Measurements from ENCODE around the gene WDR55. TPM values are rescaled to one million over a fixed set of nuclear protein-coding genes. Genes with fewer than 3 reads are reported as not detected.
A peak's percentile ranks its signal among the peaks of the same experiment; 100 is the strongest.

Gene WDR55
- total and polyA plus RNA-seq, 3 experiments from 2014 or later, result 17.3 to 40.7 (median 40.1) TPM

- no peaks in the 10 kb centered on the region for H3K9me3 ChIP-seq (ENCODE audit: low read length)
- no peak for DNase-seq
- no peak overlapping the region for H3K4me3 ChIP-seq (ENCODE audit: low read length)
- ChIA-PET CTCF (interaction anchor here (1.2 to 2.3 kb wide), 2 partner anchors 9 to 65 kb away, joined by 3 to 6 read pairs; partner anchors contain the start of gene TMCO6), POLR2A (interaction anchor here (2.3 kb wide), 1 partner anchor 16 kb away, joined by 12 read pairs; the partner anchor contains the start of genes IK and NDUFA2)
- peaks cover 0 to 2% (median 0%) of the 10 kb centered on the region in 3 donors for H3K36me3 Mint-ChIP-seq
- H3K27me3 Mint-ChIP-seq, result peaks cover 7 to 12% of the 10 kb centered on the region in 2 donors
- peak overlapping the region in 1 of 8 donors; percentile 58 for H3K27ac Mint-ChIP-seq
- H3K4me3 Mint-ChIP-seq, result peak overlapping the region; percentile 16 to 85 (median 65)
- H3K4me1 ChIP-seq (ENCODE audit: insufficient read depth, low read length), result peaks cover 6% of the 10 kb centered on the region
- H3K27me3 ChIP-seq (ENCODE audit: insufficient read depth, low read length, poor library complexity, severe bottlenecking), result no peaks in the 10 kb centered on the region
- peaks cover 15 to 25% (median 25%) of the 10 kb centered on the region in 3 donors for H3K4me1 Mint-ChIP-seq
- no peaks in the 10 kb centered on the region for H3K36me3 ChIP-seq (ENCODE audit: insufficient read depth, low read length)
- peaks cover 0 to 5% (median 0%) of the 10 kb centered on the region in 5 donors for H3K9me3 Mint-ChIP-seq
- H3K27ac ChIP-seq (ENCODE audit: low read depth, low read length), result no peak overlapping the region
Measured at GRCh38 chr5:140631036-140631417, 33.7 kb upstream of the WDR55 start.

- Histone ChIP-seq H3K27me3 (ENCODE audit: insufficient read depth, low read length, poor library complexity, severe bottlenecking) (no peaks in the 10 kb centered on the region), H3K4me3 (ENCODE audit: low read length) (peak overlapping the region; percentile 74), H3K4me1 (ENCODE audit: insufficient read depth, low read length) (peaks cover 6% of the 10 kb centered on the region), H3K27ac (ENCODE audit: low read depth, low read length) (no peak overlapping the region), H3K9me3 (ENCODE audit: low read length) (no peaks in the 10 kb centered on the region), H3K36me3 (ENCODE audit: insufficient read depth, low read length) (no peaks in the 10 kb centered on the region)
- Mint-ChIP-seq H3K4me1 (peaks cover 15 to 25% (median 25%) of the 10 kb centered on the region in 3 donors), H3K27ac (peak overlapping the region in 7 of 8 donors; percentile 32 to 89 (median 75)), H3K9me3 (peaks cover 0 to 5% (median 0%) of the 10 kb centered on the region in 5 donors), H3K4me3 (peak overlapping the region; percentile 85 to 97 (median 91)), H3K36me3 (peaks cover 0 to 2% (median 0%) of the 10 kb centered on the region in 3 donors), H3K27me3 (peaks cover 7 to 12% of the 10 kb centered on the region in 2 donors)
- CTCF ChIA-PET, result interaction anchor here (1.0 to 4.8 kb wide), 5 partner anchors 13 to 259 kb away, joined by 3 to 21 read pairs (median 6); partner anchors contain the start of genes EIF4EBP3, IK and NDUFA2
- POLR2A ChIA-PET, result interaction anchor here (1.2 to 2.3 kb wide), 4 partner anchors 16 to 230 kb away, joined by 3 to 12 read pairs (median 4); partner anchors contain the start of genes ANKHD1, EIF4EBP3, IK and NDUFA2
- DNase-seq, result peak in 4 of 5 donors; percentile 4 to 51 (median 41)
Measured at GRCh38 chr5:140631831-140632365, 32.8 kb upstream of the WDR55 start.

GRCh38 chr5:140632366-140633020 lies 32.2 kb upstream of the WDR55 start:
- Mint-ChIP-seq H3K4me1 (peaks cover 15 to 25% (median 25%) of the 10 kb centered on the region in 3 donors), H3K4me3 (peak overlapping the region; percentile 85 to 97 (median 91)), H3K9me3 (peaks cover 0 to 5% (median 0%) of the 10 kb centered on the region in 5 donors), H3K36me3 (peaks cover 0 to 2% (median 0%) of the 10 kb centered on the region in 3 donors), H3K27me3 (peaks cover 7 to 12% of the 10 kb centered on the region in 2 donors), H3K27ac (peak overlapping the region; percentile 33 to 91 (median 88))
- CTCF ChIA-PET, result interaction anchor here (0.6 to 4.8 kb wide), 7 partner anchors 13 to 1081 kb away, joined by 3 to 21 read pairs (median 4); partner anchors contain the start of genes EIF4EBP3, IK and NDUFA2
- no peak overlapping the region for H3K27ac ChIP-seq (ENCODE audit: low read depth, low read length)
- peak overlapping the region; percentile 74 for H3K4me3 ChIP-seq (ENCODE audit: low read length)
- no peaks in the 10 kb centered on the region for H3K9me3 ChIP-seq (ENCODE audit: low read length)
- H3K27me3 ChIP-seq (ENCODE audit: insufficient read depth, low read length, poor library complexity, severe bottlenecking), result no peaks in the 10 kb centered on the region
- H3K36me3 ChIP-seq (ENCODE audit: insufficient read depth, low read length), result no peaks in the 10 kb centered on the region
- peaks cover 6% of the 10 kb centered on the region for H3K4me1 ChIP-seq (ENCODE audit: insufficient read depth, low read length)
- POLR2A ChIA-PET, result interaction anchor here (1.2 to 2.3 kb wide), 4 partner anchors 15 to 231 kb away, joined by 3 to 12 read pairs (median 4); partner anchors contain the start of genes ANKHD1, EIF4EBP3, IK and NDUFA2
- peak; percentile 24 to 63 (median 43) for DNase-seq

- POLR2A ChIA-PET, result interaction anchor here (1.2 to 2.3 kb wide), 4 partner anchors 14 to 232 kb away, joined by 3 to 12 read pairs (median 4); partner anchors contain the start of genes ANKHD1, EIF4EBP3, IK and NDUFA2
- DNase-seq, result peak in 1 of 5 donors; percentile 11
- peak within 1 kb of the TSS; percentile 33 to 91 (median 88) for H3K27ac Mint-ChIP-seq
Measured at GRCh38 chr5:140633021-140633471, 31.7 kb upstream of the WDR55 start, which contains the start of gene CD14. TSS of gene CD14 (minus strand) at chr5:140633175. CDS start at chr5:140633071, 104 bp downstream.

GRCh38 chr5:140633501-140633900 lies 31.2 kb upstream of the WDR55 start:
- H3K4me1 ChIP-seq (ENCODE audit: insufficient read depth, low read length), result peaks cover 7% of the 10 kb centered on the region
- CTCF ChIA-PET, result interaction anchor here (1.0 to 4.8 kb wide), 4 partner anchors 14 to 86 kb away, joined by 3 to 21 read pairs (median 8); partner anchors contain the start of genes EIF4EBP3, IK and NDUFA2
- H3K9me3 ChIP-seq (ENCODE audit: low read length), result no peaks in the 10 kb centered on the region
- no peaks in the 10 kb centered on the region for H3K36me3 ChIP-seq (ENCODE audit: insufficient read depth, low read length)
- no peaks in the 10 kb centered on the region for H3K27me3 ChIP-seq (ENCODE audit: insufficient read depth, low read length, poor library complexity, severe bottlenecking)
- Mint-ChIP-seq H3K9me3 (peaks cover 0 to 2% (median 0%) of the 10 kb centered on the region in 5 donors), H3K4me3 (peak overlapping the region; percentile 85 to 97 (median 91)), H3K36me3 (peaks cover 0 to 2% (median 2%) of the 10 kb centered on the region in 3 donors), H3K4me1 (peaks cover 18 to 30% (median 29%) of the 10 kb centered on the region in 3 donors), H3K27me3 (peaks cover 3 to 7% of the 10 kb centered on the region in 2 donors), H3K27ac (peak overlapping the region in 2 of 8 donors; percentile 86 to 89)
- no peak overlapping the region for H3K27ac ChIP-seq (ENCODE audit: low read depth, low read length)
- DNase-seq, result no peak
- POLR2A ChIA-PET, result interaction anchor here (1.6 to 2.3 kb wide), 2 partner anchors 14 to 86 kb away, joined by 6 to 12 read pairs; partner anchors contain the start of genes EIF4EBP3, IK and NDUFA2
- H3K4me3 ChIP-seq (ENCODE audit: low read length), result peak overlapping the region; percentile 74

More at GRCh38 chr5:140633021-140633471, 31.7 kb upstream of the WDR55 start, which contains the start of gene CD14:
- Mint-ChIP-seq H3K4me3 (peak within 1 kb of the TSS; percentile 85 to 97 (median 91)), H3K36me3 (peaks cover 0 to 2% (median 0%) of the 10 kb centered on the region in 3 donors), H3K9me3 (peaks cover 0 to 4% (median 0%) of the 10 kb centered on the region in 5 donors), H3K4me1 (peaks cover 15 to 25% (median 25%) of the 10 kb centered on the region in 3 donors), H3K27me3 (peaks cover 5 to 9% of the 10 kb centered on the region in 2 donors)
- peak within 1 kb of the TSS; percentile 74 for H3K4me3 ChIP-seq (ENCODE audit: low read length)
- H3K36me3 ChIP-seq (ENCODE audit: insufficient read depth, low read length), result no peaks in the 10 kb centered on the region
- CTCF ChIA-PET, result interaction anchor here (0.6 to 4.8 kb wide), 6 partner anchors 14 to 1081 kb away, joined by 3 to 21 read pairs (median 5); partner anchors contain the start of genes EIF4EBP3, IK and NDUFA2
- H3K4me1 ChIP-seq (ENCODE audit: insufficient read depth, low read length), result peaks cover 6% of the 10 kb centered on the region
- H3K9me3 ChIP-seq (ENCODE audit: low read length), result no peaks in the 10 kb centered on the region
- no peak within 1 kb of the TSS for H3K27ac ChIP-seq (ENCODE audit: low read depth, low read length)
- H3K27me3 ChIP-seq (ENCODE audit: insufficient read depth, low read length, poor library complexity, severe bottlenecking), result no peaks in the 10 kb centered on the region

GRCh38 chr5:140634103-140634502 lies 30.6 kb upstream of the WDR55 start:
- H3K9me3 ChIP-seq (ENCODE audit: low read length), result no peaks in the 10 kb centered on the region
- H3K27ac ChIP-seq (ENCODE audit: low read depth, low read length), result no peak overlapping the region
- POLR2A ChIA-PET, result interaction anchor here (0.7 to 1.8 kb wide), 2 partner anchors 13 to 998 kb away, joined by 5 to 9 read pairs; partner anchors contain the start of genes IK and NDUFA2
- peaks cover 3 to 7% of the 10 kb centered on the region in 2 donors for H3K27me3 Mint-ChIP-seq
- H3K27me3 ChIP-seq (ENCODE audit: insufficient read depth, low read length, poor library complexity, severe bottlenecking), result no peaks in the 10 kb centered on the region
- peaks cover 24 to 36% (median 35%) of the 10 kb centered on the region in 3 donors for H3K4me1 Mint-ChIP-seq
- H3K36me3 ChIP-seq (ENCODE audit: insufficient read depth, low read length), result no peaks in the 10 kb centered on the region
- H3K4me1 ChIP-seq (ENCODE audit: insufficient read depth, low read length), result peaks cover 11% of the 10 kb centered on the region
- peak overlapping the region in 6 of 7 donors; percentile 27 to 48 (median 32) for H3K4me3 Mint-ChIP-seq
- H3K27ac Mint-ChIP-seq, result peak overlapping the region in 2 of 8 donors; percentile 28 to 41
- no peak overlapping the region for H3K4me3 ChIP-seq (ENCODE audit: low read length)
- peaks cover 0 to 4% (median 2%) of the 10 kb centered on the region in 3 donors for H3K36me3 Mint-ChIP-seq
- H3K9me3 Mint-ChIP-seq, result peaks cover 0 to 2% (median 0%) of the 10 kb centered on the region in 5 donors
- CTCF ChIA-PET, result interaction anchor here (0.8 to 4.8 kb wide), 6 partner anchors 13 to 260 kb away, joined by 3 to 21 read pairs (median 3); partner anchors contain the start of genes HARS1, HARS2, IK and NDUFA2
- DNase-seq, result no peak

Data from CD8-positive, alpha-beta memory T cell (primary cell).